ENCODE results near the gene MRPL12. TPM values are rescaled to one million over a fixed set of nuclear protein-coding genes. Genes with fewer than 3 reads are reported as not detected.

The MRPL12 gene
- total RNA-seq, 4 donors from 2014 or later: 26.1 to 63.3 (median 35.8) TPM

DNA sequence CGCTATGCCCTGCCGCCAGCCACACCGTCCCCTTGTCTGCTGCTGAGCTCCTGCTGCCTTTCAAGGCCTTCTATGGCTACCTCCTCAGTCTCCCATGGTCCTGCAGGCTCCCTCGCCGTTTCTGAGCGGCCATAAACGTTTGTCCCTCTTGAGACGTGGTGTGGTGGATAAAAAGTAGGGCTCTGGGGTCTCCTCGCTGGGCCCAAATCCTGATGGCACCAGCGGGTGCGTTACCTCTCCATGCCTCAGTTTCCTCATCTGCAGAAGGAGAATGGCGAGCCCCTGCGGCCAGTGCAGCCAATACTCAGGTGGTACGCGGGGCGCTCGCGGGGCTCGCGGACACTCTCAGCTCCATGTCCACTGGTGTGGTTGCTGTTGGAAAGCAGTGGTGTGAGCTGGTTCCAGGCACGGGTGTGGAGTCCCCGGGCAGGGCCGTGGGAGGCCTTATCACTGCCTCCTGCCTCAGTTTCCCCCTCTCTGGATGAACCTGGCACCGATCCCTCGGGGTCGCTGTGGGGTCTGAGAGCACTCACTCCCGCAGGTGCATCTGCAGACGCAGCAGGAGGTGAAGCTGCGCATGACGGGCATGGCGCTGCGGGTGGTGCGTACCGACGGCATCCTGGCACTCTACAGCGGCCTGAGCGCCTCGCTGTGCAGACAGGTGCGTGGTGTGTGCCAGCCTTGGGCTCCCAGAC lies 11.4 kb downstream of the MRPL12 start:
- Histone ChIP-seq H3K36me3 (peaks cover 0 to 52% (median 0%) of the 10 kb centered on the region in 3 donors), H3K4me3 (peak overlapping the region in 1 of 4 donors; percentile 90), H3K27ac (peak overlapping the region in 3 of 4 donors; percentile 72 to 88 (median 81)), H3K9me3 (no peaks in the 10 kb centered on the region), H3K4me1 (peaks cover 0 to 51% (median 36%) of the 10 kb centered on the region in 4 donors), H3K27me3 (no peaks in the 10 kb centered on the region)
- DNase-seq (ENCODE audit: low spot score in 2 of 2): no peak
- 90 to 92% methylated on average over 31 to 39 of the region's 39 CpGs for WGBS, 2 donors
- TF ChIP-seq, protein P1, sequence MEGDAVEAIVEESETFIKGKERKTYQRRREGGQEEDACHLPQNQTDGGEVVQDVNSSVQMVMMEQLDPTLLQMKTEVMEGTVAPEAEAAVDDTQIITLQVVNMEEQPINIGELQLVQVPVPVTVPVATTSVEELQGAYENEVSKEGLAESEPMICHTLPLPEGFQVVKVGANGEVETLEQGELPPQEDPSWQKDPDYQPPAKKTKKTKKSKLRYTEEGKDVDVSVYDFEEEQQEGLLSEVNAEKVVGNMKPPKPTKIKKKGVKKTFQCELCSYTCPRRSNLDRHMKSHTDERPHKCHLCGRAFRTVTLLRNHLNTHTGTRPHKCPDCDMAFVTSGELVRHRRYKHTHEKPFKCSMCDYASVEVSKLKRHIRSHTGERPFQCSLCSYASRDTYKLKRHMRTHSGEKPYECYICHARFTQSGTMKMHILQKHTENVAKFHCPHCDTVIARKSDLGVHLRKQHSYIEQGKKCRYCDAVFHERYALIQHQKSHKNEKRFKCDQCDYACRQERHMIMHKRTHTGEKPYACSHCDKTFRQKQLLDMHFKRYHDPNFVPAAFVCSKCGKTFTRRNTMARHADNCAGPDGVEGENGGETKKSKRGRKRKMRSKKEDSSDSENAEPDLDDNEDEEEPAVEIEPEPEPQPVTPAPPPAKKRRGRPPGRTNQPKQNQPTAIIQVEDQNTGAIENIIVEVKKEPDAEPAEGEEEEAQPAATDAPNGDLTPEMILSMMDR (IDR thresholded peaks at IDR 0.05): no peak
- TF ChIP-seq EP300 (IDR thresholded peaks at IDR 0.05) (no peak), POLR2A (IDR thresholded peaks at IDR 0.05) (no peak)

DNA sequence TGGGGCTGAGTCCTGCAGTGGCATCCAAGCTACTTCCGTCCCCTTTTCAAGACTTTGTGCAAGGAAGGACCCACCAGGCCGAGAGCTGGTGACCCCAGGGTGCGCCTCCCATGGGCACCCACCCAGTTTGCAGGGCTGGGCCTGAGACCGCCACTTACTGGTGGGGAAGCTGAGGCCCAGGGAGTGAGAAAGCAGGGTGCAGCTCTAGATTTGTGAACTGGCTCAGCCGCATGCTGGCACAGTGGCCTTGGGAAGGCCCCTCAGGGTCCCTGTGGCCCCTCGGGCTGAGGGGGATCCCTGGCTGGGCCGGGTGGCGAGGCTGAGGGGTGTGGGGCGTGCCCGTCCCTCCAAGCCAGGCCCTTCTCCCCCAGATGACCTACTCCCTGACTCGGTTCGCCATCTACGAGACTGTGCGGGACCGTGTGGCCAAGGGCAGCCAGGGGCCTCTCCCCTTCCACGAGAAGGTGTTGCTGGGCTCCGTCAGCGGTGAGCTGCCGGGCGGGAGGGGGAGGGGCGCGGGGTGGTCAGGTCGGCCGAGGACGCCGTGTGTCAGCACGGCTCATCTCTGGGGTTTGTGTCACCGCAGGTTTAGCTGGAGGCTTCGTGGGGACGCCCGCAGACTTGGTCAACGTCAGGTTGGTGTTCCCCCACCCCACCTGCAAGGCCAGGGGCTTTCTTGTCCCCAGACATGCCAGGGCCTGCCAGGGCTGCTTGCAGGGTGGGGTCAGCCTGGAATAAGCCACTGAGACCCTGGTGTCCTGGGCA lies 12.1 kb downstream of the MRPL12 start:
- H3K27me3 ChIP-seq: no peaks in the 10 kb centered on the region
- H3K27ac ChIP-seq: peak overlapping the region in 1 of 4 donors; percentile 88
- peaks cover 0 to 47% (median 34%) of the 10 kb centered on the region in 4 donors for H3K4me1 ChIP-seq
- TF ChIP-seq EP300 (IDR thresholded peaks at IDR 0.05) (no peak), POLR2A (IDR thresholded peaks at IDR 0.05) (no peak)
- TF ChIP-seq, protein P1 (IDR thresholded peaks at IDR 0.05): no peak
- H3K36me3 ChIP-seq: peaks cover 0 to 59% (median 0%) of the 10 kb centered on the region in 3 donors
- H3K9me3 ChIP-seq: no peaks in the 10 kb centered on the region
- no peak for DNase-seq (ENCODE audit: low spot score in 2 of 2)
- H3K4me3 ChIP-seq: no peak overlapping the region
- WGBS, 2 donors: 89 to 92% methylated on average over 14 to 31 of the region's 32 CpGs

DNA sequence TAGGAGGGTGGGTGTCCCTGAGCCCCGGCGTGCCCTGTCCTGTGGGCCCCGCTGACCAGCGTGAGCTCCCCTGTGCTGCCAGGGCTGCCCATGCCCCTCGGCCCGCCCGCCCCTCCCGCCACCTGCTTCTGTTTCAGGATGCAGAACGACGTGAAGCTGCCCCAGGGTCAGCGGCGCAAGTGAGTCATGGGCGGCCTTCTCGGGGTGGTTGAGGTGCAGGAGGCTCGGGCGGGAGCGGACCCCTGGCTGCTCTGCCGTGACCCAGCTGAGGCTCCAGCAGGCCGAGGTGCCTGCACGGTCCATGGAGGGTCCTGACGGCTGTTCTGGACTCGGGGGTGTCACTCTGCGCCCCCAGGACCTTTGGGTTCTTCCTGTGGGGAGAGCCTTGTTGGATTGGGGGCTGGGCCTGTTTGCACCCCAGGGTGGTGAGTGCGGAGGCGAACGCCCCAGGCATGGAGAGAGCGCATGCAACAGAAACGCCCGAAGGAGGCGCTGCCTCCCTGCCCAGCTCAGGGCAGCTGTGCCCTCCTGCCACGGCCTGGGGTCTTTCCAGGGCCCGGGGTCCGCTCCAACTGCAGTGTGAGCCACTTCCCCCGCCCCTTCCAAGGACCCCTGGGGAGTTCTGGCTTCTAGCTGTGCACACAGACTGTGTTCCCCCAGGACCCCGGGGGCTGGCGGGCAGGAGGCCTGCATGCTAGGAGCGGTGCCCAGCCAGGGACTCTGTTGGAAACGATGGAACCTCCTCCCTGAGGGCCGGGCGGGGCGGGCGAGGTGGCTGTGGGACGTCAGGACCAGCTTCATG lies 12.9 kb downstream of the MRPL12 start:
- Histone ChIP-seq H3K4me1 (peaks cover 0 to 39% (median 26%) of the 10 kb centered on the region in 4 donors), H3K27ac (no peak overlapping the region), H3K9me3 (no peaks in the 10 kb centered on the region), H3K4me3 (no peak overlapping the region), H3K27me3 (no peaks in the 10 kb centered on the region), H3K36me3 (peaks cover 0 to 64% (median 0%) of the 10 kb centered on the region in 3 donors)
- no peak for TF ChIP-seq EP300 (IDR thresholded peaks at IDR 0.05)
- no peak for TF ChIP-seq POLR2A (IDR thresholded peaks at IDR 0.05)
- TF ChIP-seq, protein P1 (IDR thresholded peaks at IDR 0.05): no peak
- 87 to 89% methylated on average over 31 to 40 of the region's 43 CpGs for WGBS, 2 donors
- DNase-seq (ENCODE audit: low spot score in 2 of 2): no peak

DNA sequence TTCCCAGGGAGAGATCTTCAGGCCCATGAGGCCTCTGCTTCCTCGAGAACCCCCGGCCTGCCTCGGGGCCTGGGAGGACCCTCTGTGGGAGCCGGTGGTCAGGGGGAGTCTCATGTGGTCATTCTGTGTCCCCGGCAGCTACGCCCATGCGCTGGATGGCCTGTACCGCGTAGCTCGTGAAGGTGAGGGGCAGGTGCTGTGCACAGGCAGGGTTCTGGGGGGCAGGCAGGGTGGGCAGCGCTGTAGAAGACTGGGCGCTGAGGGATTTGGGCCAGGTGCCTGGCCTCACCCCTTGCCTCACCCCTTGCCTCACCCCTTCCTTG lies 13.5 kb downstream of the MRPL12 start:
- TF ChIP-seq POLR2A (IDR thresholded peaks at IDR 0.05) (no peak), EP300 (IDR thresholded peaks at IDR 0.05) (no peak)
- TF ChIP-seq, protein P1 (IDR thresholded peaks at IDR 0.05): no peak
- WGBS, 2 donors: 87 to 95% methylated on average over 9 to 12 of the region's 12 CpGs
- DNase-seq (ENCODE audit: low spot score in 2 of 2): no peak
- Histone ChIP-seq H3K27me3 (no peaks in the 10 kb centered on the region), H3K36me3 (peaks cover 0 to 64% (median 0%) of the 10 kb centered on the region in 3 donors), H3K4me3 (no peak overlapping the region), H3K4me1 (peaks cover 0 to 33% (median 21%) of the 10 kb centered on the region in 4 donors), H3K27ac (no peak overlapping the region), H3K9me3 (no peaks in the 10 kb centered on the region)

Measured in tibial nerve (tissue), 4 donors.